GM10266 (cell line): ENCODE measurements around the gene DCT.
"Not testable (repeated sequence)": the region's sequence is repeated elsewhere in the genome, so short reads cannot be mapped to it uniquely, and the experiment has no call there.

Experiments used
- DNase-seq: peaks from one replicate; pipeline ENCODE4 v3.0.0; 2012; ENCODE audit errors: extremely low spot score
- TF ChIP-seq, protein P1 (sequence below): IDR thresholded peaks from 2 replicates; pipeline ENCODE4 v1.5.1; 2012; ENCODE audit warnings: mild to moderate bottlenecking, low read depth; ENCODE audit not compliant: control insufficient read depth, insufficient read depth; ENCODE audit errors: missing control alignments

DCT gene

DNA sequence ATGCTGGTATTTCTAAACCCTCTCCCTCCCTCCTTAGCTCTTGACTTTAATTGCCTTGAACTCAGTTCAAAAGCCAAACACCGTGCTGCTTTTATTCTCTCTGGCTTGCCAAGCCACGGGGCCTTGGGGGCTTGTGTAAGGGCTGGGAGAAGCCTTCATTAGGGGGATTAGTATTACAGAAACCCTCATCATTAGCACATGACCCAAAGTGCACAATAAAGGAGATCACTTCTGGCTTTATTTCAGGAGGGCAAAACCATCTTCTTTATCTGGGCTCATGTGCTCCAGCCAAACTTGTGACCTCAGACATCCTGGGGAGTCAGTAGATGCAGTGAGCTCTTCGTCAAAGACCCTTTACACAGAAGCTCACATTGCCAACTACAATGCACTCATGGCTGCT is at the start of gene DCT:
DCT (minus strand) TSS at position 67 of the 400 bp plus-strand sequence. CDS start 427 bp downstream, outside the sequence.
- DNase-seq = no peak
- TF ChIP-seq, protein P1, sequence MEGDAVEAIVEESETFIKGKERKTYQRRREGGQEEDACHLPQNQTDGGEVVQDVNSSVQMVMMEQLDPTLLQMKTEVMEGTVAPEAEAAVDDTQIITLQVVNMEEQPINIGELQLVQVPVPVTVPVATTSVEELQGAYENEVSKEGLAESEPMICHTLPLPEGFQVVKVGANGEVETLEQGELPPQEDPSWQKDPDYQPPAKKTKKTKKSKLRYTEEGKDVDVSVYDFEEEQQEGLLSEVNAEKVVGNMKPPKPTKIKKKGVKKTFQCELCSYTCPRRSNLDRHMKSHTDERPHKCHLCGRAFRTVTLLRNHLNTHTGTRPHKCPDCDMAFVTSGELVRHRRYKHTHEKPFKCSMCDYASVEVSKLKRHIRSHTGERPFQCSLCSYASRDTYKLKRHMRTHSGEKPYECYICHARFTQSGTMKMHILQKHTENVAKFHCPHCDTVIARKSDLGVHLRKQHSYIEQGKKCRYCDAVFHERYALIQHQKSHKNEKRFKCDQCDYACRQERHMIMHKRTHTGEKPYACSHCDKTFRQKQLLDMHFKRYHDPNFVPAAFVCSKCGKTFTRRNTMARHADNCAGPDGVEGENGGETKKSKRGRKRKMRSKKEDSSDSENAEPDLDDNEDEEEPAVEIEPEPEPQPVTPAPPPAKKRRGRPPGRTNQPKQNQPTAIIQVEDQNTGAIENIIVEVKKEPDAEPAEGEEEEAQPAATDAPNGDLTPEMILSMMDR = no peak

DNA sequence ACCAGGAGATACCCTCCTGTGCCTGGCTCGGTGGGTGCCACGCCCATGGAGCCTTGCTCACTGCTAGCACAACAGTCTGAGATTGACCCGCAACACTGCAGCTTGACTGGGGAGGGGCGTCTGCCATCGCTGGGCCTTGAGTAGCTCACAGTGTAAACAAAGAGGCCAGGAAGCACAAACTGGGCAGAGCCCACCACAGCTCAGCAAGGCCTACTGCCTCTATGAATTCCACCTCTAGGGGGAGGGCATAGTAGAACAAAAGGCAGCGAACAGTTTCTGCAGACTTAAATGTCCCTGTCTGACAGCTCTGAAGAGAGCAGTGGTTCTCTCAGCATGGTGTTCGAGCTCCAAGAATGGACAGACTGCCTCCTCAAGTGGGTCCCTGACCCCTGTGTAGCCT is 47.5 kb upstream of the DCT start:
- not testable (repeated sequence) for DNase-seq

DNA sequence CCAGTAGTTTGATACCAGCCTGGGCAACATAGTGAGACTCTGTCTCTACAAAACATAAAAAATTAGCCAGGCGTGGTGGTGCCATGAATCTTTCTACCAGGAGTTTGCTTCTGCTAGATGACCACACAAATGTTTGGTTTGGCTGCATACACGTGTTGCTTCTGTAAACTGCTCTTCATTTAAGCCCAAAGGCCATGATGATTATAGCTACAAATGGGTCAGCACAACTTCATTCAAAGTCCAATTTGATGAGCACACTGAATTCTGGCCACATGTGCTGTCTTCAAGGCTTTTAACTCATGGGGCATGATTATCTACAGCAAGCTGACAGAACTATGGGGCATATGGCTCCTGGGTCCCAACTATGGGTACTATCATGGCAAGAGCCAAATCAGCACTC is 46.3 kb upstream of the DCT start:
- TF ChIP-seq, protein P1 = no peak

DNA sequence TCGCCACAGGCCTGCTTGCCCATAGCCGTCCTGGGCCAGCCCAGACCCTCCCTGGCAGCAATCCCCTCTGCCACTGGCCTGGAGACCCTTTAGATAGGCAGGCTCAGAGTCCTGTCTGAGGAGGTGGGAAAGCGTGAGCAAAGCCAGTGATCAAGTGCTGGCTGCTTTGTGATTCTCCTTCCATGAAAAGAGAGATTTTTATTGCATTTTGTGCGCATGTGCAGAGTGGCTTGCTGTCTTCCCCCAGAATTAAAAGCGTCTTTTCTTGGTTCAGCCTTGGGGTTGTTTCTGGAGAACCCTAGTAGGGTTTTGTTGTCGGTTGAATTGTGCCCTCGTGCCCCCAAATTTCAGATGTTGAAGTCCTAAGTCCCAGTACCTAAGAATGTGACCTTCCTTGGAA is 44.9 kb upstream of the DCT start:
- TF ChIP-seq, protein P1 = no peak

More for the DNA sequence above, 46.3 kb upstream of the DCT start:
- DNase-seq = no peak

DNA sequence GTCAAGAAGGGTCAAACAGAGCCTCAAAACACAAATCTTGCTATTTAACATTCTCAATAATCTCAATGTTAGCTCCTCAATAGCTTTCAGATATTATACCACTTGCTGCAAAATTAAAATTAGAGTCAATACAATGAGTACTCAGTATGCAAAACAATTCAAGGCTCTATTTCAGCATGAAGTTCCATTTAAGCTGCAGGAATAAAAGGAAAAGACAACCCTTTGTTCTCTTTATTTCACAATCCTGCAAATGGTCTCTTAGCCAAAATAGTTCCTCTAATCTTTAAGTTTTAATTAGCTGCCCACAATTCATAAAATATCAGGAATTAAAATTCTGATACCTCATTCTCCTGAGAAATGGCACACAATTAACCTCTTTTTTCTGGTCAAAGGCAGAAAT is 40.5 kb upstream of the DCT start:
- no peak for DNase-seq
- TF ChIP-seq, protein P1 = no peak

More for the DNA sequence above, 44.9 kb upstream of the DCT start:
- no peak for DNase-seq

DNA sequence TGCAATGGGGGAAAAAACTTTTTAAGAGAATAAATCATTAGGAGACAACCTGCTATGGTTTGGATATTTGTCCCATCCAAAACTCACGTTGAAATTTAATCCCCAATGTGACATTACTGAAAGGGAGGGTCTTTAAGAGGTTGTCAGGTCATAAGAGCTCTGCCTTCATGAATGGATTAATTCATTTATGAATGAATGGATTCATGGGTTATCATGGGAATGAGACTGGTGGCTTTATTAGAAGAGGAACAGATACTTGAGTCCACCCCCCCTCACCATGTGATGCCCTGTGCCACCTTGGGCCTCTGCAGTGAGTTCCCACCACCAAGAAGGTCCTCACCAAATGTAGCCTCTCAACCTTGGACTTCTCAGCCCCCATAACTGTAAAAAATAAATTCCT is 37.0 kb upstream of the DCT start:
- no peak for DNase-seq
- TF ChIP-seq, protein P1 = no peak

DNA sequence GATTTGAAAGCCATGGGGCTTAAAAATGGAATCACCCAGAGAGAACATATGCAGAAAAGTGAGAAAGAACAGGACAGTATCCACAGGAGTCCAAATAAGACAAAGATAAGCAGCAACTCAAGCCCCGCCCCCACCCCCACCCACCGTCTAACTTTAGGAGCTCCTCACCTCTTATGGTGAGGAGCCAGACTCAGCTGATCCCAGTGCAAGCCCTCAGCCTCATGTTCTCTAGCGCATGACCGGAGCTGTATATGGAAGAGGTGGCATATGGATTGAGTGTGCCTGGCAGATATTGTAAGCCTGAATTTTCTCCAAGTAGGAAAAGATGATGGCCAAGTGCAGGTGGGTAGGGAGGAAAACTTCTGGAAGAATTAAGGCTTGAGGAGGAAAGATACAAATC is 36.4 kb upstream of the DCT start:
- DNase-seq = no peak
- TF ChIP-seq, protein P1 = no peak

DNA sequence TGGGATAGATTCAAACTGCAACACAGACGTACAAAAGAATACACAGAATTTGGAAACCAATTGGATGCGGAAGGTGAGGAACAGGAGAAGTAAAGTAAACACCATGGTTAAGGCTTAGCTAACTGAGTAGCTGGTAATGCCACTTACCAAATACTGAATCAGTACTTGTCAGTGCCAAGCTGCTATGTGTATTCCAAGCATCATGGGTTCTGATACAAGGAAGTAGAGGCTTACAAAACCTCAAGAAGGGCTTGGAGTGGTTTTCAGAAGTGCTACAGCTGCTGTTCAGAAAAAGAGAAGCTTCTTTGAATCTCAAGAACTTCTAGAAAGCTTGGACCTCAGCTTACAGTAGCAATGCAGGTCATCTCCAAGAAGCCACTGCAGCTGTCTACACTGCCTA is 35.9 kb upstream of the DCT start:
- TF ChIP-seq, protein P1 = no peak
- no peak for DNase-seq
